Non-pigmented ciliary epithelial cell (primary cell): ENCODE measurements around the gene CAMTA1.
"Not testable (repeated sequence)": the region's sequence is repeated elsewhere in the genome, so short reads cannot be mapped to it uniquely, and the experiment has no call there.

Experiments
- DNase-seq: peaks from one replicate; pipeline ENCODE4 v3.0.0-alpha.2; 2010; ENCODE audit warnings: low read depth

Gene CAMTA1

DNA sequence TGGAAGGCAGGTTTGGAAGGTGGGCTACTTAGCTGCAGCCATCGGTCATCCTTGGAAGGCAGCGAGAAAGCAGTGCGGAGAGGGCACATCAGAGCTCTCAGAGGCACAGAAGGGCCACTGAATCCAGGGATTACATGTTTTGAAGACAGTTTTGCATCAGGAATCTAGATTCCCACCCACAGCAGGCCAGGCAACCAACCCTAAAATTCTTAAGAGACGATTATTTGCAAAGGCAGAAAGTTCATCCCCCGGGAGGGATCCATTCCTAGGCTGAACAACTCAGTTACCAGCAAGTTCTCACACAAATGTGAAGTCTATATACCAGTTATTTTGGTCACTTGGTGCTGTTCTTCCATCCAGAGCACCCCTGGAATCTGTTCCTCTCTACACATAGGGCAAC is 528.6 kb downstream of the CAMTA1 start:
- no peak for DNase-seq

DNA sequence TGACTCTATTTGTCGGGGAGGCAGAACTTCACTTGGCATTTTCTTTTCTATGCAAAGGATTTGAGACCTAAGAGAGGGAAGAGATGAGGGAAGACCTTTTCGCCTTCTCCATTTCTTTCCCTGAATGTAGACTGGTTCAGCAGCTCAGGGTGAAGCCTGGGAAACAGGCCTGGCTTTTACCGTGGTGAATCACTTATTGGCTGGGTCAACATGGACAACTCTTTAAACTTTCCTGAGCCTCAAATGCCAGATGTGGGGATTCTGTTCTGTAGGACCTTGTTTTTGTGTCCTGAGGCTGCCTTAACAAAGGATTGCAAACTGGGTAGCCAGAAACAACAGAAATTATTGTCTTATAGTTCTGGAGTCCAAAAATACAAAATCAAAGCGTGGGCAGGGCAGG is 530.1 kb downstream of the CAMTA1 start:
- no peak for DNase-seq

DNA sequence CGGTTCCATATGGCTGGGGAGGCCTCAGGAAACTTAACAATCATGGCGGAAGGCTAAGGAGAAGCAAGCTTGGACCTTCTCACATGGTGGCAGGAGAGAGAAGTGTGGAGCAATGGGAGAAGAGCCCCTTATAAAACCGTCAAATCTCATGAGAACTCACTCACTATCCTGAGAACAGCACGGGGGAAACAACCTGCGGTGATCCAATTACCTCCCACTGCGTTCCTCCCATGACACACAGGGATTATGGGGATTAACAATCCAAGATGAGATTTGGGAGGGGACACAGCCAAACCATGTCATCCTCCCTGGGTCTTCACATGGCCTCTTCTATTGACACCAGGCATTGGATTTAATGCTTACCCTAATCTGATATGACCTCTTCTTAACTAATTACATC is 530.7 kb downstream of the CAMTA1 start:
- no peak for DNase-seq

DNA sequence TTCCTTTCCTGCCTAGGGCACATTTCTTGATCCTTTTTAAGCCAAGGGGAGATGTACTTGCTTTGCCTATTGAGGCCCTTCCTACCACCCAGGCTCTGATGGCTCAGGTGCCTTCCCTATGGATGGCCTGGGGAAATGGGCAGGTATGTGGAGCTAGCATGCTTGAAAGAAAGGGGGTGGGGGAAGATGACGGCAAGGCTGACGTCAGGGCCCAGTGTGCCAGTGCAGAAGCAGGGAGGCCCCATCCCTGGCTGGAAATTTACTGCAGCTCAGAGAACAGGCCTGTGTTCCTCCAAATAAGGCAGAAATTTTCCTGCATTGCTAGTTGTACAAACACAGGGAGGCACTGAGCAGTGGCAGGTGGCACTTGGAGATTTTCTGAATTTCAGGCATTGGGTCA is 532.6 kb downstream of the CAMTA1 start:
- no peak for DNase-seq

DNA sequence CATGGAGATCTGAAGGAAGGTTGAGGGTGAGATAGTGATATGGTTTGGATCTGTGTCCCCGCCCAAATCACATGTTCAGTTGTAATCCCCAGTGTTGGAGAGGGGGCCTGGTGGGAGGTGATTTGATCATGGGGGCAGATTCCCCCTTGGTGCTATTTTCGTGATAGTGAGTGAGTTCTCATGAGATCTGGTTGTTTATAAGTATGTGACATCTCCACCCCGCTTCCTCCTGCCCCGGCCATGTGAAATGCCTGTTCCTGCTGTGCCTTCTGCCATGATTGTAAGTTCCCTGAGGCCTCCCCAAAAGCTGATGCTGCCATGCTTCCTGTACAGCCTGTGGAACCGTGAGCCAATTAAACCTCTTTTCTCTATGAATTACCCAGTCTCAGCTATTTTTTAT is 533.9 kb downstream of the CAMTA1 start:
- DNase-seq, result no peak

DNA sequence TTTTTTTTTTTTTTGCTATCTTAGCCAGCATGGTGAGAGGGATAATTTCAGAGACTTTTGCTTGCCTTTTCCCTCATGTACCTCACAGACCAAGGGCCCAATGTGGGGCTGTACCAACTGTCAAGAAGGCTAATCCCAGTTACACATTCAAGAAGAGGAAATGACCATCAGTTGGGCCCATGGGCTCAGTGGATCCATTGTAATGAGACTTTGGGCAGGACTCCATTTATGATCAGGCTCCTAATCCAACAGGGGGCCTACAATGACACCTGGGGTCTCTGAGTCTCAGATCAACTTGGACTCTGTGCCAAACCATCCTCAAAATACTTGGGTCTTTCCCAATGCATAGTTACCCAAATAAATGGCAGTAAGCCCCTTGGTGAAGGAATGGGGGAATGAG is 535.4 kb downstream of the CAMTA1 start:
- no peak for DNase-seq

DNA sequence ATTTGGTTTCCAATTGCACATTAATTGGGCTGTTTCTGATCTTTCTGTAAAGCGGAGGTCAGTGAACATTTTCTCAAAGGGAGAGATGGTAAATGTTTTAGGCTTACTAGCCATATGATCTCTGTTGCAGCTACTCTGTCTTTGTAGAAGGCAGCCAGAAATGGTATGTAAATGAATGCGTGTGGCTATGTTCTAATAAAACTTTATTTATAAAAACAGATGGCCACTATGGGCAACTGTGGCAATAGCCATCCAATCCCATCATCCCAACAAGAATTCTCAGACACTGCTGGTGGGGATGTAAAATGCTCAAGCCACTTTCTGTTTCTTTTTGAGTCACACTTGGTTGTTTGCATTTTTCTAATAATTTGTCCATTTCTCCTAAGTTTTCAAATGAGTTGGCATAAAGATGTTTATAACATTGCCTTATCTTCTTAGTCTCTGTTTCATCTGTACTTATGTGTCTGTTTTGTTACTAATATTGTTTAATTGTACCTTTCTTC is 537.1 kb downstream of the CAMTA1 start:
- no peak for DNase-seq

DNA sequence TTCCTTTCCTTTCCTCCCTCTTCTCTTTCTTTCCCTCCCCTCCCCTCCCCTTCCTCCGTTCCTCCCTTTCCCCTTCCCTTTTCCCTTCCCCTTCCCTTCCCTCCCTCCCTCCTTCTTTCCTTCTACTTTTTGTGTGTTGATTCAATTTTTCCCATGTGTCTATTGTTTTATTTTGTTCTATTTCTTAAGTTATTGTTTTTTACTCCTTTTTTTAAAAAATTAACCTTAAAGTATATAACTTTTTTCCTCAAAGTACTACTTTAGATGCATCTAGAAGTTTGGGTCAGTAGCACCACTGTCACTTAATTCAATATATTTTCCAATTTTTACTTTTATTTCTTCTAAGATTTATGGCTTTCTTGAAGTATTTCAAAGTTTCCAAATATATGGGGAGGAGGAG is 537.7 kb downstream of the CAMTA1 start:
- no peak for DNase-seq

DNA sequence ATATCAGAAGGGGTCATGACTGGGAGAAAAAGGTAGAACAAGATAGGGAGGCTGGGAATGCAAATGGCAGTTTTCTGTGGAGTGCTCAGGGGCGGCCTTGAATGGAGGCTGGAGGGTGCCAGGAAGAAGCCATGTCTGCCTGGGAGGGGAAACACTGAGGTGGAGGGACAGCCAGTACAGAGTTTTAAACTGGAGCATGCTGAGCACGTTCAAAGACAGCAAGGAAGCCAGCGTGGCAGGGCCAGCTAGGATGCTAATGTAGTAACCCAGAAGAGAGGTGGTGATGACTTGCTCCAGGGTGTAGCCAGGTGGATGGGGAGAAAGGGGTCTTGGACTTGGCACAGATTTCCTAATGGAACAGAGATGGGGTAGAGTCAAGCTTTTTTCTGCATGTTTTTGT is 540.0 kb downstream of the CAMTA1 start:
- no peak for DNase-seq

DNA sequence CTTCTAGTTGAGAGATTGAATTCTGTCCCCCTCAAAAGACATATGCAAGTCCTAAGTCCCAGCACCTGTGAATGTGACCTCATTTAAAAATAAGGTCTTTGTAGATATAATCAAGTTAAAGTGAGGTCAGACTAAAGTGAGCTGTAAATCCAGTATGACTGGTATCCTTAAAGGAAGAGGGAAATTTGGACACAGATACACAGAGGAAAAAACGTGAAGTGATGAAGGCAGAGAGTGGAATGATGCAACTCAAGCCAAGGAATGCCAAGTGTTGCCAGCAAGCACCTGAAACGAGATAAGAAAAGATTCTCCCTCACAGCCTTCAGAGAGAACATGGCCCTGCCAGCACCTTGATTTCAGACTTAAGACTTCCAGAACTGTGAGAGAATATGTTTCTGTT is 541.1 kb downstream of the CAMTA1 start:
- no peak for DNase-seq

DNA sequence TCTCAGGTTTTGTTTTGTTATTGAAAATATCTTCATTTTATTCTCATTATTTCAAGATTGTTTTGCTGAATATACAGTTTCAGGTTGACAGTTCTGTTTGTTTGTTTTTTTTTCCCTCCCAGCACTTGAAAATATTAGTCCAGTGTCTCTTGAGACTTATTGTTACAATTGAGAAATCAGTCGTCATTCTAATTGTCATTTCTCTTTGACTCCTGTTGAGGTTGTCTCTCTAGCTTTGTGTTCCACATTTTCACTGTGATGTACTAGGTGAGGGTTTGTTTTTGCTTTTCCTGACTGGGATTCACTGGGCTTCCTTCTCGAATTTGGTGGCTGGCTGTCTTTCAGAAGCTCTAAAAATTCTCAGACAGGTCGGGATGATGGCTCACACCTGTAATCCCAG is 542.6 kb downstream of the CAMTA1 start:
- no peak for DNase-seq

DNA sequence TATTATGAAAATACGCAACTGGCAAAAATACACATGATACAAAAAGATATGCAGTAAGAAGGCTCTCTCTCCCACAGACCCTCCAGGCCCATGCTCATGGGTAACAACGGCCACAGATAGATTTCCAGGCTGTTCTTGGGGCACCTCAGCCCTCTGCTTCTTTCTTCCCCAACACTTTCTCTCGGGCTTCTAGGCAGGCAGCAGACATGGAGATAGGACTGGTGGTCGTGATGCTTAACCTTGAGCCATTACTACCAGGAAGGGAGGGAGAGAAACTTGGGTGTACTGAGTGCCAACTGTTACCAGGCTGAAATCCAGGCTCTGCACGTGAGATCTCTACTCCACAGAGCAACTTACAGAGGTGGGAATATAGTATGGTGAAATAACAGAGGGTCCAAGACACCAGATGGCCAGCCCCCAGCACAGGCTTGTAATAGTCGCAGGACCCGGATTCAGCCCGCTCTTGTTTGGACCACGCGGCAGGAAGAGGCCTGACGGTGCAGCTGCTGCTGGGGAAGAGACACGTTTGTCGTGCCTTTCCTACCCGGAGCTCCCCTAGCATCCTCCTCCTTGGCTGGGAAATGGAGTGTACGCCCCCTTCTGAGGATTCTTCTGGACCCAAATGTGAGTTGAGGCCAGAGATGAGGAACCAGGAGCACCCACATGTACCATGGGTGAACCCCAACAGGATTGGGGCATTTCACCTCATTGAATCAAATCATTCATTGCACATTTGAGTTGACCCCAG is 544.8 kb downstream of the CAMTA1 start:
- DNase-seq, result no peak

DNA sequence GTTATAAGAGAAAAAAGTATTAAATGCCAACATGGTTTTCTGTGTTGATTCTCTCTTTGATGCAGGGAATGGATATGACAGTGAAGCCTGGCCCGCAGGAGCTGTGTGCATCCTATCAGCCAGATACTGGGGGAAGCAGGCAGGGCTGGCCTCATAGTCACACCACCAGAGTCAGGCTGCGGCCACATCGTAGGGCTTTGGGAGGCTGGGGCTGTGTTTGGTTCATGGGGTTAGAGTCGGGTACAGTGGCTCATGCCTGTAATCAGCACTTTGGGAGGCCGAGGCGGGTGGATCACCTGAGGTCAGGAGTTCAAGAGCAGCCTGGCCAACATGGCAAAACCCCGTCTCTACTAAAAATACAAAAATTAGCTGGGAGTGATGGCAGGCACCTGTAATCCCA is 545.5 kb downstream of the CAMTA1 start:
- DNase-seq, result not testable (repeated sequence)

DNA sequence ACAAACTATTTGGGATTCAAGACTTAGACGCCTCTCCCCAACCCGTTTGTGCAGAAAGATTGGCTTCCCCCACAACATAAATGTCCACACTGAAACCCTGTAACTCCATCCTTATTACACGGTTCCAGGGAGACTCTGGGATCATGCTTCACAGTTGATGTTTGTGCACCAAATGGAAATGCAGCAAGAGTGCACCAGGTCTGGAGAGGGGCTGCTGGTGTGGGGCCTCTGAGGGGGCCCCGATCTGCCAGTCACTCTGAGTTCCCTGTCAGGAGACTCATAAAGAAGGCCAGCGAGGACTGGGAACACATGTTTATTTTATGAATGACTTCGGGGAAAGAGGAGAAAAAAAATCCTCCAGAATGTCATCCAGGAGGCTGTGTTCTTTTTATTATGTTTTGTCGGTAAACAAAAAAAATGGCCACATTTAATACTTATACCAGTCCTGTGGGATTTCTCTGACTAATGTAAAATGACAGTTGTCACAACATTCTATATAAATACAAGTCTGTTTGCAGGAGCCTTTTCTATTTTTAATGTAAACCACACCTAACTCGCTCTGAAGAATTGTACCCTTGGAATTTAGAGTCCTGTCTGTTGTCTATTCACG is 546.8 kb downstream of the CAMTA1 start:
- DNase-seq, result no peak

DNA sequence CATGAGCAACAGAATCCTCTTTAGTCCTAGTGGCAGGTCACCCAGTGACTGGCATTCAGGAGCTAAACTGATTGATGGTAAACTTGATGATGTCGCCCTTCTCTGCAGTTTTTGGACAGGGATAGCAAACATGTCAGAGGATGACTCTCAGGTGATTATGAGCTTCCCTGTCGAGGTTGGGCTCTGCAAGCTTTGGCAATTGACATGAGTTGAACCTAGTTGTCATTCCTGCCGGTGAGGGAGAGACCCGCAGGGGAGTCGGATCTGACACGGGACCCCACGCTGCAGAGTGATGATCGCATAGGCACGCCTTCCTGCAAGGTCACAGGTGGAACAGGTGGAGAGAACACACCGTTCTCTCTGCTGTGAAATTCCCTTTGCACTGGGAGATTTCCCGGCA is 547.8 kb downstream of the CAMTA1 start:
- no peak for DNase-seq

DNA sequence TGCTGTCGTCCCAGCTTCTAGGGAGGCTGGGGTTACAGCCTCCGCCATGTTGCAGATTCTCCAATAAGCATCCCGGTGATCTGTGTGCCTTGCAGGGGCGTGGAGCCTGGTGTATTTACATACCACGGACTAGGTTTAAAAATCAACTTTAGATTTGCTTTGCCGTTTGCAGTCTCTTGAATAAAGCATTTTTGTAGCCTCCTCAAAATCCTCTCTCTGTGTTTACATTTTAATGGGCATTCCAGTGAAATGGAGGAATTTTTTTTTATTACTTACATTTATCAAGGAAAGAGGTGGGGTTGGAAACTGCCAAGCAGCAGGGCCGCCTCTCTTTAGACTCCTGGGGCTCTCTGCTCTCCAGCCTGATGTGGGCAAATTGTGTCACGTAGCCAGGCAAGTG is 548.4 kb downstream of the CAMTA1 start:
- DNase-seq, result no peak

DNA sequence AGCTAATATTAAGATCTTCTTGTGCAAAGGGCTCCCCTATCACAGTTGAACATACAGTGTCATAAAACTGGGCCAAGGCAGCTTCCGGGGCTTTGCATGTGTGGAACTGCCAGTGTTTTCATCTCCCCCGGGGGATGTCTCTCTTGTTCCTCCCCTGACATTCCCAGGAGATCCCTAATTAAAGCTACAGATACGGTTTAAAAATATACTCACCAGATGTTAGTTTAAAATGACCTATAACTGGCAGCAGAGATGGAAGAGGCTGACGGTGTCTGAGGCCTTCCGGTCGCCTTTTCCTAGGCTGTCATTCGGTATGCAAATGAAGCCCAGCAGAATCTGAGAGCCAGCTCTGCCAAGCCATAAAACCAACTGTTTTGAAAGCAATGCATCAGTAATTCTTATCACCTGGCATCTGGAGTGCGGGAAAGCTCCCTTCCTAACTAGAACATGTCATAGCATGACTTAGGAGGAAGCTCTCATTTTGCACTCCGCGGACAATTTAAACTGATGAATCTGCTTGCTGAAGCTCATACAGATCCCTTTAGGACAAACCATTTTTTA is 549.3 kb downstream of the CAMTA1 start:
- DNase-seq, result no peak

DNA sequence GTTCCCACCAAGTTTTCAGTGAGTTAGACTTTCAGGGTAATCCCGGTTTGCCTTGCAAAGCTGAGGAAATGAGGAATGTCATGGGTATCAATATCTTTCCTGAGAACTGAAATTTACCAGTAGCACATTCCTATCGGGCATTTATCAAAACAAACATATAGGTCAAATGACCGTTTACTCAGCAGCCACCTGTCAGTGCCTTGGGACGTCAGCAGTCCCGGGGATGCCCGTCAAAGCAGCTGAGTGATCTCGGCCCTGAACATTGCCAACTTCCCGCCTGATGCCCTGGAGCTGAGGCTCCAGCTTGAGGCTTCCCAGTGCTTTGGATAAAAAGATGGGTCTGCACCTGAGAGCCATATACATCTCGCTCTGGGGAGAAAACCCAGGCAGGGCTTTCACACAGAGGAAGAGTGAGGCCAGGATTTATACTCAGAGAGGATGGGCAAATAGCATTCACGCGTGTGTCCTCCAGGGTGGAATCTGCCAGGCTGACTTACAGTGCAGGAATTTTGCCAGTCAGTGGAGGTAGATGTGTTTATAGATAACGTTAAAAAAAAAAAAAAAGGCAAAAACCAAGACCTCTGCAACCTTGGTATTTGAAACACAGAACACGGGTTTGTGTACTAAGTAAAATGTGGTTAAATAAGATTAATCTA is 550.1 kb downstream of the CAMTA1 start:
- DNase-seq, result no peak

DNA sequence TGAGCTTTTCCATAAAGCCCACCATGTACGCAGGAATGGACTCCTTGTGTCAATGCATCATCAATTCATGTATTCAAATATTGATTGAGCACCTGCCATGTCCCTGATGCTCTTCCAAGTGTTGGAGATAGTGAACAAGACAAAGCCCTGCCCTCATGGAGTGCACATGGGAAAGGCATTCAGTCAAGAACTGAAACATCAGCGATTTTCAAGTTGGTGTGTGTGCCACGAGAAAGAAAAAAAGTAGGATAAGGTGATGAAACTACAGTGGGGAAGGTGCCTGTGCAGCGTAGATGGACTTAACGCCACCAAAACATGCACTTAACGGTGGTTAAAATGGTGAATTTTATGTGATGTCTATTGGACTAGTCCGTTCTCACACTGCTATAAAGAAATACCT is 553.2 kb downstream of the CAMTA1 start:
- DNase-seq, result no peak

DNA sequence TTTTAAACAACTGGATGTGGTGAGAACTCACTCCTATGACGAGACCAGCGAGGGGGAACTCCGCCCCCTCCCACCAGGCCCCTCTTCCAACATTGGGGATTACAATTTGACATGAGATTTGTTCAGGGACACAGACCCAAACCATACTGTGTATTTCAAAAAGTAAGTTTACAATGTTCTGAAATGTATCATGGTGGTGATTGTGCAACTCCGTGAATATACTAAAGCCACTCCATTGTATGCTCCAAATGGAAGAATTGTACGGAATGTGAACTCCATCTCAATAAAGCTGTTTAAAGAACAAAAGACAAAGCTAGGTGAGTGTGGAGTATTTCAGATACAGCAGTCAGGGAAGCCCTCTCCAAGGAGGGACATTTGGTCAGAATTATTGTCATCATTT is 553.8 kb downstream of the CAMTA1 start:
- no peak for DNase-seq

DNA sequence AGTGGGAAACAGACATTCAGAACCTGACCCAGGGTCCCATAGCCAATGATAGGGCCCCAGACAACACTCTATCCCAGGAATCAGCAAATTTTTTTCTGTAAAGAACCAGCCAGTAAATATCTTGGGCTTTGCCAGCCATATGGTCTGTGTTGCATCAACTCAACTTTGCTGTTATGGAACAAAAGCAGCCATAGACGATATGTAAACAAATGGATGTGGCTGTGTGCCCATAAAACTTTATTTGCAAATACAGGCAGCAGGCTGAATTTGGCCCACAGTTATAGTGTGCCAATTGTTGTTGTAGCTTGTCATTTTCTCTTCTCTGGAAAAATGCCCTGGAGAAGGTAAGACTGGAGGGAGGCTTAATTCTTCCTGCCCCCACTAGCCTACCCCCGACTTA is 554.7 kb downstream of the CAMTA1 start:
- DNase-seq, result no peak

DNA sequence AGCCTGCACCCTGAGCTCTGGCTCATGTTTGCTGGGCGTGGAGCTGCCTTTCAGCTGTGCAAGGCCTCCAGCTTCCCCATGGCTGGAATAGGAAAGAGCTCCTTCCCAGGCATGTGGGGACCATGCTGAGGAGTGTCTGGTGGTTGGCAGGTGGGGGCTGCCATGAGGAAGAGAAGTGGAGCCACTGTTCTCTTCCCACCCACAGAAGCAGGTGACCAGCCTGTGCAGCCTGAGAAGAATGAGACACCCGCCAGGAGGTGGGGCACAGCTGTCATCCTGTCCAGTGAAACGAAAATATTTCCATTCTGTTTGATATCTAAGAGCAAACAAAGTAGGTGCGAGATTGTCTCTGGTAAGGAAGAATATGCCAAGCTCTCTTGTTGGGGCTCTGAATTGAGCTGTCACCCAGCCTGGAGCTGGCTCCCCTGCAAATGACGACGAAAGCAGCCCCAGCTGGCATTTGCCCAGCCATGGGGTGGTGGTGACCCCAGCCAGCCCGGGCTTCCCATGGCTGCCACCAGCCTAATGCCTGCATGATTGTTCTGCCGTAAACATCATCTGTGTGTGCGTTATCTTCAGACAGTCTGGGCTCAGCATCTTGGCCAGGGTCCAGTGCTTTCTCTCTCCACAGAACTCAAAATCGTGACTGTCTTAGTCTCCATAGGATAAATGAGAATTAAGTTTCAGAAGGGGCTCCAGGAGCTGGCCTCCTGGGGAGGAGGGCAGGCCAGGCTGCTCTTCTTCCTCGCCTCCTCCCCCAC is 556.1 kb downstream of the CAMTA1 start:
- DNase-seq, result no peak
